Mesenchymal stem cell (in vitro differentiated cells and primary cell): ENCODE results near the gene MTOR.

Experiments
- DNase-seq: peaks from one replicate; pipeline ENCODE4 v3.0.0-alpha.2; 2013
- H2AFZ ChIP-seq: one replicate; pipeline ENCODE4 v1.6.1; 2013; ENCODE audit warnings: low read depth, mild to moderate bottlenecking, control low read depth, inconsistent platforms, low read length, moderate library complexity
- H2AK5ac ChIP-seq: 2 replicates; pipeline ENCODE4 v1.6.1; 2013; ENCODE audit warnings: low read length, moderate library complexity, mild to moderate bottlenecking, inconsistent platforms; ENCODE audit not compliant: severe bottlenecking
- H2BK120ac ChIP-seq: one replicate; pipeline ENCODE4 v1.6.1; 2013; ENCODE audit warnings: low read depth, mild to moderate bottlenecking, inconsistent platforms, low read length, moderate library complexity
- H2BK12ac ChIP-seq, 2 experiments: one replicate each; pipeline ENCODE4 v1.6.1; 2013; ENCODE audit warnings: inconsistent platforms in 2 of 2, low read length in 2 of 2, mild to moderate bottlenecking in 2 of 2, moderate library complexity in 2 of 2, control low read depth in 1 of 2
- H2BK15ac ChIP-seq: one replicate; pipeline ENCODE4 v1.6.1; 2013; ENCODE audit warnings: mild to moderate bottlenecking, low read depth, inconsistent platforms; ENCODE audit not compliant: poor library complexity, severe bottlenecking
- H2BK5ac ChIP-seq: 2 replicates; pipeline ENCODE4 v1.6.1; 2013; ENCODE audit warnings: low read depth, mild to moderate bottlenecking, low read length, control low read depth, inconsistent platforms; ENCODE audit not compliant: poor library complexity, severe bottlenecking
- H3K14ac ChIP-seq, 2 experiments: one replicate each; pipeline ENCODE4 v1.6.1; 2013; ENCODE audit warnings: inconsistent platforms in 2 of 2, low read length in 2 of 2, control low read depth in 1 of 2, mild to moderate bottlenecking in 1 of 2, moderate library complexity in 1 of 2
- H3K18ac ChIP-seq, 2 experiments: one replicate each; pipeline ENCODE4 v1.6.1; 2013; ENCODE audit warnings: inconsistent platforms in 2 of 2, low read length in 2 of 2, control low read depth in 1 of 2, low read depth in 1 of 2, mild to moderate bottlenecking in 1 of 2
- H3K23ac ChIP-seq, 2 experiments: one replicate each; pipeline ENCODE4 v1.6.1; 2013; ENCODE audit warnings: inconsistent platforms in 2 of 2, low read length in 2 of 2, mild to moderate bottlenecking in 2 of 2, moderate library complexity in 2 of 2, control low read depth in 1 of 2
- H3K27ac ChIP-seq: 2 replicates; pipeline ENCODE4 v1.5.1; 2013; ENCODE audit warnings: mild to moderate bottlenecking, moderate library complexity, low read length, control low read depth, inconsistent platforms; ENCODE audit not compliant: poor library complexity, severe bottlenecking
- H3K27me3 ChIP-seq, 2 experiments: 2 replicates each; pipeline versions ENCODE4 v1.6.1 to v1.7.0; 2013; ENCODE audit warnings: low read length in 2 of 2, mild to moderate bottlenecking in 2 of 2, moderate library complexity in 2 of 2, control low read depth in 1 of 2, inconsistent platforms in 1 of 2; ENCODE audit not compliant: control insufficient read depth in 1 of 2, insufficient read depth in 1 of 2
- H3K36me3 ChIP-seq, 2 experiments: 2 replicates each; pipeline versions ENCODE4 v1.6.1 to v1.7.0; 2013; ENCODE audit warnings: low read length in 2 of 2, control low read depth in 1 of 2, inconsistent platforms in 1 of 2, low read depth in 1 of 2, mild to moderate bottlenecking in 1 of 2; ENCODE audit not compliant: insufficient read depth in 2 of 2, control insufficient read depth in 1 of 2
- H3K4ac ChIP-seq, 2 experiments: one replicate each; pipeline ENCODE4 v1.6.1; 2013; ENCODE audit warnings: inconsistent platforms in 2 of 2, low read length in 2 of 2, mild to moderate bottlenecking in 2 of 2, moderate library complexity in 2 of 2, control low read depth in 1 of 2, low read depth in 1 of 2
- H3K4me1 ChIP-seq: 2 replicates; pipeline ENCODE4 v1.6.1; 2013; ENCODE audit warnings: low read depth, low read length, control low read depth; ENCODE audit not compliant: control insufficient read depth, insufficient read depth
- H3K4me2 ChIP-seq: 2 replicates; pipeline ENCODE4 v1.6.1; 2013; ENCODE audit warnings: low read length, mild to moderate bottlenecking, inconsistent platforms; ENCODE audit not compliant: poor library complexity, severe bottlenecking
- H3K4me3 ChIP-seq, 2 experiments: 2 replicates each; pipeline versions ENCODE4 v1.5.1 to v1.7.0; 2013; ENCODE audit warnings: low read length in 2 of 2, mild to moderate bottlenecking in 2 of 2, control low read depth in 1 of 2, low read depth in 1 of 2; ENCODE audit not compliant: insufficient read depth in 1 of 2
- H3K79me1 ChIP-seq: replicated peaks from 2 replicates; pipeline ENCODE4 v1.6.1; 2013; ENCODE audit warnings: mild to moderate bottlenecking, control low read depth, low read length, inconsistent platforms; ENCODE audit not compliant: poor library complexity, severe bottlenecking
- H3K9ac ChIP-seq: 2 replicates; pipeline ENCODE4 v1.7.0; 2013; ENCODE audit warnings: mild to moderate bottlenecking, low read length, moderate library complexity
- H3K9me3 ChIP-seq: 2 replicates; pipeline ENCODE4 v1.7.0; 2013; ENCODE audit warnings: mild to moderate bottlenecking, low read length; ENCODE audit not compliant: control insufficient read depth
- H4K8ac ChIP-seq: one replicate; pipeline ENCODE4 v1.6.1; 2013; ENCODE audit warnings: inconsistent platforms, mild to moderate bottlenecking, low read length, moderate library complexity
- H4K91ac ChIP-seq: one replicate; pipeline ENCODE4 v1.6.1; 2013; ENCODE audit warnings: mild to moderate bottlenecking, low read length, inconsistent platforms
- WGBS: methylation state at CpG from one replicate; pipeline ENCODE4 v1.1.7; 2013; ENCODE audit warnings: mixed read lengths; 5-methylcytosine and 5-hydroxymethylcytosine counted together

MTOR gene

DNA sequence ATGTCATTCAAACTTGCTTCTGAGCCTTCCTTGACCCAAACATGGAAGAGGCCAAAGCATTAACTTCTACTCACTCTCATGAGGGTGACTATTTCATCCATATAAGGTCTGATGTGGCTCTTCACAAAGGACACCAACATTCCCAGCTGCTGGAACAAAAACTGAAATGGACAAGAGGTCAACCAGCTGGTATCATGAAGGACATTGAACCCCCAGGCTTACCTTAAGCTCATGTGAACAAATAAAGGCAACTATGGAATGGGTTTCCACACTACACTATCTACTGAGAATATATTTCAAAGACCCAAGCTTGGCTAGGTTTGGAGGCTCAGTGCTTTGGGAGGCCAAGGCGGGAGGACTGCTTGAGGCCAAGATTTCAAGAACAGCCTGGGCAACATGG lies 46.3 kb downstream of the MTOR start:
- no peaks in the 10 kb centered on the region for H3K4me1 ChIP-seq
- H3K4ac ChIP-seq = no peak overlapping the region
- H3K23ac ChIP-seq = no peak overlapping the region
- peaks cover 11% of the 10 kb centered on the region for H3K79me1 ChIP-seq
- DNase-seq = no peak
- H3K9ac ChIP-seq = no peak overlapping the region
- no peak overlapping the region for H2BK12ac ChIP-seq
- no peak overlapping the region for H2AFZ ChIP-seq
- no peaks in the 10 kb centered on the region for H3K9me3 ChIP-seq
- no peak overlapping the region for H3K18ac ChIP-seq
- H2BK5ac ChIP-seq = no peak overlapping the region
- no peak overlapping the region for H3K4me3 ChIP-seq
- H4K91ac ChIP-seq = no peak overlapping the region
- H2BK120ac ChIP-seq = no peak overlapping the region
- no peak overlapping the region for H2BK15ac ChIP-seq
- no peak overlapping the region for H3K4me2 ChIP-seq
- H4K8ac ChIP-seq = no peak overlapping the region
- H2AK5ac ChIP-seq = no peak overlapping the region
- H3K14ac ChIP-seq = no peak overlapping the region
- 100% methylated on average over 1 of the region's 1 CpG for WGBS
- H3K27ac ChIP-seq = no peak overlapping the region
- peaks cover 44 to 93% of the 10 kb centered on the region in 2 experiments for H3K36me3 ChIP-seq
- H3K27me3 ChIP-seq = no peaks in the 10 kb centered on the region

DNA sequence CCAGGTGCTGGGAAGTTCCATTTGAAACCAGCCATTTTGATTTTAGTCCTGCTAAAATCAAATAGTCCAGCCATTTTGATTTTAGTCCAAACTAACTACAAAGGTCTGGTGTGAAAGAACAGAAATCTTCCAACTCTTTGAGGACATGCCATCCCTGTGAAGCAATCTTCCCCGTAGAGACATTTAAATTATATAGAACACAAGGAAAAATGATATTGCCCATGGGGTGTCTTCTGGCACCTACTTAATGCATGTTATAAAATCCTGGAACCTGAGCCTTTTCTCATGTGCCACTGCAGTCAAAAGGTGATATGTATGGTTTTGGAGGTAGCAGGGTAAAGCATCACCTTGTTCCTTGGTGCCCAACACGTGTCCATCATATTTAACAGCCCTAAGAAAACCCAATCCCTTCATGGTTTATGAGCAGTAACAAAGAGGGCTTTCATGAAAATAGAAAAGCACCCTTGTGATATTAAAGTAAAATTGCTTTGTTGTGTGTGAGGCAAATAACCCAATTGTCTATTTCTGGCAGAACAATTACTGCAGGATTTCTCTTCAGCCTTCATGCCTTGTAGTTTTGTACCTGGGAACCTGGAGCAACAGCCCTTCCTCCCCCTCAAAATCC lies 46.9 kb downstream of the MTOR start:
- Histone ChIP-seq H4K91ac (no peak overlapping the region), H3K27me3 (no peaks in the 10 kb centered on the region), H3K79me1 (peaks cover 12% of the 10 kb centered on the region), H3K23ac (no peak overlapping the region), H2AK5ac (no peak overlapping the region), H3K36me3 (peaks cover 45 to 96% of the 10 kb centered on the region in 2 experiments), H4K8ac (no peak overlapping the region), H2BK120ac (no peak overlapping the region), H3K18ac (no peak overlapping the region), H3K4me1 (no peaks in the 10 kb centered on the region), H2BK15ac (no peak overlapping the region), H3K14ac (no peak overlapping the region), H3K9ac (no peak overlapping the region), H3K27ac (no peak overlapping the region), H3K9me3 (no peaks in the 10 kb centered on the region), H2BK12ac (no peak overlapping the region), H3K4me2 (no peak overlapping the region), H2AFZ (no peak overlapping the region), H3K4ac (no peak overlapping the region), H2BK5ac (no peak overlapping the region), H3K4me3 (no peak overlapping the region)
- no CpG with 5 or more reads among the region's 2 CpGs for WGBS
- no peak for DNase-seq

DNA sequence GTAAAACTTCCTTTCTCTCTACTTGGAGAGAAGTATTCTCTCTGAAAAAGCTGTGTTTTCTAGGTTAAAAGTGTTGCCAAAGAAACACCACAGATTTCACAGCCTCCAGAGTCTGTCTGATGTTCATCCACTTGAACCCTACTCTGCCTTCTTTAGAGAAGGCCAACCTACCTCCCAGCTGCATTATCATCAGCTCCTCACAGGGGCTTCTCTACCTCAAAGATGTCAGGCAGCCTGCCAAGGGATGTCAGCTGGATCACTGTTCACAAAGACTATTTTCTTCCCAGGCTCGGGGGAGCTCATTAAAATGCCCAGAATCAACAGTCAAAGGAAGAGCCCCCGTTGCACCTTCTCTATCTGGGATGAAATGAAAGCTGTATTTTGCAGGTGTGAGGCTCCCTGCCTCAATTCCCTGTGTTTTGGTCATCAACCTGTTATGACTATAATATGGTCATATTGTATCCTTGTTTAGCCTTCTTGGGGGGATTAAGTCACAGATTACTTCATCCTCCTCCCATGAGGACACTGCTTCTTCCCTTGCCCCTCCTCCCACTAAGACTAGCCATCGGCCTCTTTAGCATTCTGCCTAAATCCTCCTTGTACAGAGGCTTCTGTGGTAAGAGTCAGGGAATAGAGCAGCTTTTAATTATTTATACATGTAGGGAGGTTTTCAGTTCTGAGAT lies 47.5 kb downstream of the MTOR start:
- Histone ChIP-seq H3K9ac (no peak overlapping the region), H3K27me3 (no peaks in the 10 kb centered on the region), H2BK120ac (no peak overlapping the region), H3K4me1 (no peaks in the 10 kb centered on the region), H2BK12ac (no peak overlapping the region), H4K91ac (no peak overlapping the region), H3K23ac (no peak overlapping the region), H2AFZ (no peak overlapping the region), H2AK5ac (no peak overlapping the region), H3K9me3 (no peaks in the 10 kb centered on the region), H2BK15ac (no peak overlapping the region), H3K18ac (no peak overlapping the region), H3K36me3 (peaks cover 49 to 96% of the 10 kb centered on the region in 2 experiments), H3K14ac (no peak overlapping the region), H3K4me2 (no peak overlapping the region), H3K4ac (no peak overlapping the region), H3K27ac (no peak overlapping the region), H3K4me3 (no peak overlapping the region), H3K79me1 (peaks cover 12% of the 10 kb centered on the region), H2BK5ac (no peak overlapping the region), H4K8ac (no peak overlapping the region)
- 100% methylated on average over 2 of the region's 3 CpGs for WGBS
- no peak for DNase-seq

DNA sequence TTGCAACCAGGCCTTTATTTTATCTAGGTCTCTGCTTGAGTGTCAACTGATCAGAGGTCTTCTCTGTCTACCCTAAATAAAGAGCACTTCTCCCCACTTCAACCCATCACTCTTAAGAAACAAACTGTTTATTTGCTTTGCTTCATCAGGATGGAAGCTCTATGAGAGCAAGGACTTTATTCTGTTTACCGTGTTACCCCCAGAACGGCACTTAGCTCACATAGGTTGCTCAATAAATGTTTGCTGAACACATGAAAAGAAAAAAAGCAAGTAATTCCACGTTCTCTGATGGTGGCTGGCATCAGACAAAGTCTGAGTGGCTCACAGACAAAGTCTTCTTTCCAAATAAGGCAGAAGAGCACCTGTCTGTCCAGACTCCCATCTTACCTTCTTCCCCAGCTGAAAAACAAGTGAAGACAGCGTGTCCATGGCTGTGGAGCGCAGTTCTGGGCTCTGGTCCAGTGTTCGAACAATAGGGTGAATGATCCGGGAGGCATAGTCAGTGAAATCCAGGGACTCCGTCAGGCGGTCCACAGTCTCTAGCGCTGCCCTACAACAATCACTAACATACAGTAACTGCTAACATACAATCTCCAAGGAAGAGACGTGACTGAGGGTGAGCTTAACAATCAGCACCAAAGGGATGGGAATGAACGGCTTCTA lies 50.3 kb downstream of the MTOR start:
- H4K91ac ChIP-seq = no peak overlapping the region
- no peak overlapping the region for H3K23ac ChIP-seq
- no peak overlapping the region for H2BK120ac ChIP-seq
- H2BK12ac ChIP-seq = no peak overlapping the region
- H3K4me2 ChIP-seq = no peak overlapping the region
- no peak overlapping the region for H4K8ac ChIP-seq
- no peak overlapping the region for H2BK5ac ChIP-seq
- H3K14ac ChIP-seq = no peak overlapping the region
- peaks cover 50 to 95% of the 10 kb centered on the region in 2 experiments for H3K36me3 ChIP-seq
- no peaks in the 10 kb centered on the region for H3K27me3 ChIP-seq
- no peak overlapping the region for H3K27ac ChIP-seq
- 95% methylated on average over 12 of the region's 12 CpGs for WGBS
- no peak overlapping the region for H2AFZ ChIP-seq
- no peak for DNase-seq
- H3K4ac ChIP-seq = no peak overlapping the region
- no peak overlapping the region for H2BK15ac ChIP-seq
- no peak overlapping the region for H3K4me3 ChIP-seq
- no peak overlapping the region for H3K9ac ChIP-seq
- H2AK5ac ChIP-seq = no peak overlapping the region
- no peaks in the 10 kb centered on the region for H3K9me3 ChIP-seq
- H3K4me1 ChIP-seq = no peaks in the 10 kb centered on the region
- no peak overlapping the region for H3K18ac ChIP-seq
- H3K79me1 ChIP-seq = peaks cover 7% of the 10 kb centered on the region
